Astrocyte (in vitro differentiated cells and primary cell): ENCODE data around the gene HELQ. TPM values are rescaled to one million over a fixed set of nuclear protein-coding genes. Genes with fewer than 3 reads are reported as not detected.
"Not testable (repeated sequence)": the region's sequence is repeated elsewhere in the genome, so short reads cannot be mapped to it uniquely, and the experiment has no call there.

ENCODE experiments used
- DNase-seq: peaks from one replicate; pipeline ENCODE4 v3.0.0-alpha.2; 2010; ENCODE audit warnings: low read depth
- FAIRE-seq: peaks from 2 replicates; lab custom pipeline; 2011; peaks lifted over from hg19 to GRCh38; lab: Jason Lieb, UNC
- H2AFZ ChIP-seq: 2 replicates; pipeline ENCODE4 v1.6.0; 2012; ENCODE audit warnings: low read depth, low read length, inconsistent platforms
- H3K27ac ChIP-seq: 2 replicates; pipeline ENCODE4 v1.5.1; 2011; ENCODE audit warnings: low read depth, low read length, inconsistent platforms
- H3K27me3 ChIP-seq: 2 replicates; pipeline ENCODE4 v1.6.0; 2011; ENCODE audit warnings: low read length, inconsistent platforms; ENCODE audit not compliant: insufficient read depth
- H3K36me3 ChIP-seq: 2 replicates; pipeline ENCODE4 v1.5.1; 2011; ENCODE audit warnings: low read length, inconsistent platforms; ENCODE audit not compliant: insufficient read depth
- H3K4me1 ChIP-seq: 2 replicates; pipeline ENCODE4 v1.5.1; 2011; ENCODE audit warnings: low read length, inconsistent platforms; ENCODE audit not compliant: insufficient read depth
- H3K4me2 ChIP-seq: 2 replicates; pipeline ENCODE4 v1.6.0; 2012; ENCODE audit warnings: low read length, inconsistent platforms
- H3K4me3 ChIP-seq: 2 replicates; pipeline ENCODE4 v1.5.1; 2011; ENCODE audit warnings: low read depth, mild to moderate bottlenecking, low read length, inconsistent platforms; ENCODE audit not compliant: insufficient read depth
- H3K79me2 ChIP-seq: 2 replicates; pipeline ENCODE4 v1.6.0; 2012; ENCODE audit warnings: mild to moderate bottlenecking, low read length, inconsistent platforms; ENCODE audit not compliant: insufficient read depth
- H3K9ac ChIP-seq: 2 replicates; pipeline ENCODE4 v1.6.0; 2012; ENCODE audit warnings: mild to moderate bottlenecking, low read length, inconsistent platforms
- H3K9me3 ChIP-seq: 2 replicates; pipeline ENCODE4 v1.5.1; 2012; ENCODE audit warnings: low read depth, mild to moderate bottlenecking, low read length, inconsistent platforms; ENCODE audit not compliant: insufficient read depth
- H4K20me1 ChIP-seq: 2 replicates; pipeline ENCODE4 v1.6.0; 2012; ENCODE audit warnings: low read length, inconsistent platforms; ENCODE audit not compliant: insufficient read depth
- H3K27ac Mint-ChIP-seq: one replicate; pipeline ENCODE4 v1.8.0; 2021; ENCODE audit warnings: mild to moderate bottlenecking, mixed read lengths; ENCODE audit not compliant: unreplicated experiment
- H3K27me3 Mint-ChIP-seq: one replicate; pipeline ENCODE4 v1.8.0; 2021; ENCODE audit warnings: low read depth, mixed read lengths; ENCODE audit not compliant: unreplicated experiment
- H3K36me3 Mint-ChIP-seq: one replicate; pipeline ENCODE4 v1.8.0; 2021; ENCODE audit warnings: low read depth, mixed read lengths; ENCODE audit not compliant: unreplicated experiment
- H3K4me1 Mint-ChIP-seq: one replicate; pipeline ENCODE4 v1.8.0; 2021; ENCODE audit warnings: low read depth, mixed read lengths; ENCODE audit not compliant: unreplicated experiment
- H3K4me3 Mint-ChIP-seq: one replicate; pipeline ENCODE4 v1.8.0; 2021; ENCODE audit warnings: mild to moderate bottlenecking, moderate library complexity, mixed read lengths; ENCODE audit not compliant: unreplicated experiment
- H3K9me3 Mint-ChIP-seq: one replicate; pipeline ENCODE4 v1.8.0; 2021; ENCODE audit warnings: mild to moderate bottlenecking, mixed read lengths; ENCODE audit not compliant: unreplicated experiment
- CTCF ChIP-seq: IDR thresholded peaks from 2 replicates; pipeline ENCODE4 v1.5.1; 2011; ENCODE audit warnings: low read depth, mild to moderate bottlenecking, inconsistent platforms, low read length, moderate library complexity; ENCODE audit not compliant: insufficient read depth
- EZH2 ChIP-seq: IDR thresholded peaks from 2 replicates; pipeline ENCODE4 v1.6.1; 2012; ENCODE audit warnings: mild to moderate bottlenecking, low read length, inconsistent platforms; ENCODE audit not compliant: insufficient read depth
- total RNA-seq: library from RNA; stranded (reverse); gene quantifications from 2 replicates; pipeline ENCODE4 v1.2.1, GENCODE V29; 2021

Gene HELQ
- total RNA-seq, 1 donor from 2014 or later = 9.4 TPM

GRCh38 chr4:83504503-83504902 is 48.9 kb upstream of the HELQ start:
- no peaks in the 10 kb centered on the region for H3K4me1 Mint-ChIP-seq
- peaks cover 8% of the 10 kb centered on the region for H3K27me3 Mint-ChIP-seq
- no peaks in the 10 kb centered on the region for H3K36me3 ChIP-seq
- H3K4me1 ChIP-seq = no peaks in the 10 kb centered on the region
- H3K27ac ChIP-seq = no peak overlapping the region
- H3K9ac ChIP-seq = no peak overlapping the region
- no peak for FAIRE-seq
- H3K79me2 ChIP-seq = no peaks in the 10 kb centered on the region
- H3K4me2 ChIP-seq = no peak overlapping the region
- no peak overlapping the region for H3K4me3 Mint-ChIP-seq
- H3K9me3 ChIP-seq = no peaks in the 10 kb centered on the region
- no peak for TF ChIP-seq EZH2
- TF ChIP-seq CTCF = no peak
- no peaks in the 10 kb centered on the region for H3K36me3 Mint-ChIP-seq
- no peak overlapping the region for H3K4me3 ChIP-seq
- H3K9me3 Mint-ChIP-seq = peaks cover 4% of the 10 kb centered on the region
- no peak overlapping the region for H2AFZ ChIP-seq
- no peak for DNase-seq
- H3K27me3 ChIP-seq = no peaks in the 10 kb centered on the region
- no peak overlapping the region for H3K27ac Mint-ChIP-seq
- H4K20me1 ChIP-seq = no peaks in the 10 kb centered on the region

- Histone ChIP-seq H3K27me3 (no peaks in the 10 kb centered on the region), H2AFZ (no peak overlapping the region), H3K9me3 (no peaks in the 10 kb centered on the region), H3K4me1 (no peaks in the 10 kb centered on the region), H3K27ac (no peak overlapping the region), H3K4me3 (no peak overlapping the region), H3K9ac (no peak overlapping the region), H3K4me2 (no peak overlapping the region), H3K36me3 (no peaks in the 10 kb centered on the region), H3K79me2 (no peaks in the 10 kb centered on the region), H4K20me1 (no peaks in the 10 kb centered on the region)
- H3K4me1 Mint-ChIP-seq = no peaks in the 10 kb centered on the region
- H3K27me3 Mint-ChIP-seq = peaks cover 7% of the 10 kb centered on the region
- no peak for FAIRE-seq
- peaks cover under 1% of the 10 kb centered on the region for H3K9me3 Mint-ChIP-seq
- TF ChIP-seq EZH2 (no peak), CTCF (no peak)
- no peak overlapping the region for H3K4me3 Mint-ChIP-seq
- no peaks in the 10 kb centered on the region for H3K36me3 Mint-ChIP-seq
- no peak overlapping the region for H3K27ac Mint-ChIP-seq
- no peak for DNase-seq
These were observed 48.4 kb upstream of the HELQ start for GRCh38 chr4:83503974-83504373.

GRCh38 chr4:83501671-83502070 is 46.0 kb upstream of the HELQ start:
- H3K27ac Mint-ChIP-seq, H3K36me3 ChIP-seq, H3K4me1 Mint-ChIP-seq, H3K4me1 ChIP-seq, DNase-seq, H3K27me3 ChIP-seq, H2AFZ ChIP-seq, H4K20me1 ChIP-seq, H3K4me3 Mint-ChIP-seq, H3K79me2 ChIP-seq, H3K9ac ChIP-seq, H3K9me3 Mint-ChIP-seq, H3K4me3 ChIP-seq, H3K27ac ChIP-seq, FAIRE-seq, H3K4me2 ChIP-seq, H3K9me3 ChIP-seq, H3K27me3 Mint-ChIP-seq, H3K36me3 Mint-ChIP-seq: not testable (repeated sequence)
